ACHN (cell line): ENCODE data around the gene NEUROG2.
"Not testable (repeated sequence)": the region's sequence is repeated elsewhere in the genome, so short reads cannot be mapped to it uniquely, and the experiment has no call there.

Source experiments
- DNase-seq: peaks from one replicate; pipeline ENCODE4 v3.0.0-alpha.2; 2015
- in situ Hi-C: cut with HindIII; loops from 2 replicates; pipeline ENCODE4 v1.10.0; 2017; ENCODE audit warnings: low sequenced_read_pairs, low pct_ligation_motif_present, low pct_unique_long_range_greater_than_20kb

NEUROG2 gene

GRCh38 chr4:112516066-112516470 is at the start of gene NEUROG2:
NEUROG2 (minus strand) TSS chr4:112516180; CDS start chr4:112515475, 705 bp downstream.
- in situ Hi-C loops, result no loop called here
- no peak for DNase-seq

- in situ Hi-C loops, result no loop called here
- no peak for DNase-seq
Observed at GRCh38 chr4:112564706-112565270, 48.8 kb upstream of the NEUROG2 start.

DNA sequence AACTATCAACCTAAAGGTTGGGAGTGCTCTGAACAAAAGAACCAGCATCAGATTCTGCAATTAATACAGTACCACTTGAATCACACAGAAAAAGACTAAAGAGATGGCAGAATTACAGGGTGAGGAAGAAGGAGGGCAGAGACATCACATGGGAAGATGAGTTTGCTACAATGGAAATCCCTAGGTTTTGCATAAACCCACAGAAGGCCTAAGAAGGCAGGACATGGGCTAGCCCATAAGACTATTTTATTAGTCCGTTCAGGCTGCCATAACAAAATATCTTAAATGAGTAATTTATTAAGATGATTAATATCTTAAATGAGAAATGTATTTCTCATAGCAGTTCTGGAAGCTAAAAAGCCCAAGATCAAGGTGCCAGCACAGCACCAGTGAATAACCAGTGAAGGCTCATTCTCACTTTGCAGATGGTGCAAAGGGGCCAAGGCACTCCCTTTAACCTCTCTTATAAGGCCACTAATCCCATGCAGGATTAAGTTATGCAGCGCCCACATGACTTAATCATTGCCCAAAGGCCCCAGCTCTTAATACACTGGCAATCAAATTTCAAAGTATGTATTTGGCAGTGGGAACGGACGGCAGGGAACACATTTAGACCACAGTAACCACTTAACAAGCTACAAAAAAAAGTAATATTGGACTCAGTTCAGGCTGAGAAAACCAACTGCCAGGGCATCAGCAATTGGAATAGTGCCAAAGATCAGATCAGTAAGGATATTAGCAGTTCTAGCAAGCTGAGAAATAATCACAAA is 47.6 kb upstream of the NEUROG2 start:
- in situ Hi-C loops, result no loop called here

GRCh38 chr4:112562254-112562879 is 46.4 kb upstream of the NEUROG2 start:
- in situ Hi-C loops, result no loop called here

More for the DNA sequence above, 47.6 kb upstream of the NEUROG2 start:
- no peak for DNase-seq

DNA sequence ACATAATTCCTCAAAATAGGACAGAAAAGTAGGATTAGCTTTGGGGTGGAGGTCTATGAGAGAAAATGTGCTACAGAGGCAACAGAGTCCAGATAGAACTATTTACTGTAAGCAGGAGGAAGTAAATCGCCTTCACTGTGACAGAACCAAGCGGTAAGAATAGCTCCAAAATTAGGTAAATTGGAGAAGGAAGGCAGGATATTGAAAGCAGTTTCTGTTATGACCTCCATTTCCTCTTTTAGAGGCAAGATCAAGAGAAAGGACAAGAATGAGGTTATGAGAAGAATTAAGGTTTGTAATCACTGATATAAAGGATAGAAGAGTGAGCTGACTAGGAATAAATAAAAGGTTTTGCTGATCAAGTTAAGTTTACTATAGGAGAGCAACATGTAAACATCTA is 44.1 kb upstream of the NEUROG2 start:
- DNase-seq, result no peak
- in situ Hi-C loops, result no loop called here

More at GRCh38 chr4:112562254-112562879, 46.4 kb upstream of the NEUROG2 start:
- no peak for DNase-seq

- DNase-seq, result no peak
- in situ Hi-C loops, result no loop called here
Observed at GRCh38 chr4:112559053-112559452, 43.1 kb upstream of the NEUROG2 start.

DNA sequence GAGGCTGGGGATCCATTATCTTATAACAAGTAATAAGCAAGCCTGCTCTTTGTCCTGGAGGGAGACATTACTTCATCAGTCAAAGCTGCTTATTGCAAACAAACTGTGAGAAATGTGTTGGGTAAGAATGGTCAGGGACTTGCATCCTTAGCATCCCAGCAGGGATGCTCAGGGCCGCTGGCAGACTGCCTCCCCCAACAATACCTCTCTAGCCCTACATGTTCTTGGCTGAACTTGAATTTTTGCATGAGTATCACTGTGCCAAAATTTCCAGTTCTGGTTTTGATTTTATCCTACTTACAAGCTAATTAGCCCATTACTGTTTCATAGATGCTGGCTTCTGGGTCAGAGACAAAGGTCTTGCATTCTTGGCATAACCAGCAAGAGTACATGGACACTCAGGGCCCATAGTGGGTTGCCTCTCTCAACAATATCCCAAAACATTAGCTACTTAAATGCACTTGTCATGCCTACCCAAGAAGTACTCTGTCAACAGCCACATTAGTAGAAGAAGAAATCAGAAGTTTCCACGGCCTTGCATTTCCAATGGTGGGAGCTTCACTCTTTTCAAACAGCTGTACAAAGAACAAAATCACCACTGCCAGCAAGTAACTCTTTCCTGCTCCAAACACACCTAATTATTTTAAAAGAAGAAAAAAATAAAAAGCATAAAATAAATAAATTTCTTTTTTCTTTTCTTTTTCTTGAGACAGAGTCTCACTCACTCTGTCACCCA is 41.9 kb upstream of the NEUROG2 start:
- in situ Hi-C loops, result no loop called here
- DNase-seq, result no peak

DNA sequence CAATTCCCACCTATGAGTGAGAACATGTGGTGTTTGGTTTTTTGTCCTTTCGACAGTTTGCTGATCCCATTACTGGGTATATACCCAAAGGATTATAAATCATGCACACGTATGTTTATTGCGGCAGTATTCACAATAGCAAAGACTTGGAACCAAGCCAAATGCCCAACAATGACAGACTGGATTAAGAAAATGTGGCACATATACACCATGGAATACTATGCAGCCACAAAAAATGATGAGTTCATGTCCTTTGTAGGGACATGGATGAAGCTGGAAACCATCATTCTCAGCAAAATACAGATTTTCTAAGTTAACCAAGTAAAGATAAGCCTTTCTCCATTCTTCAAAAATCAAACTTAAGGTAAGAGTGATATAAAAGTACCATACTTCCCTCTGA is 38.3 kb upstream of the NEUROG2 start:
- in situ Hi-C loops, DNase-seq: not testable (repeated sequence)

- DNase-seq, result peak; percentile 81
- in situ Hi-C loops, result no loop called here
Observed at GRCh38 chr4:112552668-112553067, 36.7 kb upstream of the NEUROG2 start.

DNA sequence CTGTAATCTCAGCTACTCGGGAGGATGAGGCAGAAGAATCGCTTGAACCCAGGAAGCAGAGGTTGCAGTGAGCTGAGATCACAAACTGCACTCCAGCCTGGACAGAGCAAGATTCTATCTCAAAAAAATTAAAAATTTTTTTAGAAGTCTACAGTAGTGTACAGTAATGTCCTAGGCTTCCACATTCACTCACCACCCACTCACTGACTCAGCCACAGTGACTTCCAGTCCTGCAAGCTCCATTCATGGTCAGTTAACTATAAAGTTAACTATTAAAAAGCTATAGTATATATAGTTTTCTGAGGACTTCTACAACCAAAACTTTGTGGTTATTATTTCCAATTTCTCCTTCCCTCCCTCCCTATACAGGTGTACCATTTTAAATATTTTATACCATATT is 34.7 kb upstream of the NEUROG2 start:
- peak; percentile 76 for DNase-seq
- in situ Hi-C loops, result no loop called here

GRCh38 chr4:112546476-112546875 is 30.5 kb upstream of the NEUROG2 start:
- in situ Hi-C loops, result no loop called here
- DNase-seq, result no peak

- DNase-seq, result no peak
- in situ Hi-C loops, result no loop called here
Observed at GRCh38 chr4:112545346-112545745, 29.4 kb upstream of the NEUROG2 start.

GRCh38 chr4:112540695-112541094 is 24.7 kb upstream of the NEUROG2 start:
- DNase-seq, result no peak
- in situ Hi-C loops, result no loop called here

GRCh38 chr4:112536123-112536522 is 20.1 kb upstream of the NEUROG2 start:
- no peak for DNase-seq
- in situ Hi-C loops, result no loop called here

DNA sequence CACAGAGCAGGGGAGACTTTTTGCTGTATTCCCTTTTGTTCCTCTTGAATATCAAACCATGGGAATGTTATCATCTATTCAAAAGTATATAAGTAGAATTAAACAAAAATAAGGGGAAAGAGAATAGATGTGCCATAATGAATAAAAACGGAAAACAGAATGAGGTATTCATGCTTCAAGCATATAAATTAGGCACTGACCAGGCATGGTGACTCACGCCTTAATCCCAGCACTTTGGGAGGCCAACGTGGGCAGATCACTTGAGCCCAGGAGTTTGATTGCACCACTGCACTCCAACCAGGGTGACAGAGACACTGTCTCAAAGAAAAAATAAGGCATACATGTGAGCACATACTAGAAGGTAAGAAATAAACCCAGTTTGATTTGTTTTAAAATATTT is 16.3 kb upstream of the NEUROG2 start:
- no peak for DNase-seq
- in situ Hi-C loops, result no loop called here

- DNase-seq, result no peak
- in situ Hi-C loops, result no loop called here
Observed at GRCh38 chr4:112531146-112531545, 15.2 kb upstream of the NEUROG2 start.

DNA sequence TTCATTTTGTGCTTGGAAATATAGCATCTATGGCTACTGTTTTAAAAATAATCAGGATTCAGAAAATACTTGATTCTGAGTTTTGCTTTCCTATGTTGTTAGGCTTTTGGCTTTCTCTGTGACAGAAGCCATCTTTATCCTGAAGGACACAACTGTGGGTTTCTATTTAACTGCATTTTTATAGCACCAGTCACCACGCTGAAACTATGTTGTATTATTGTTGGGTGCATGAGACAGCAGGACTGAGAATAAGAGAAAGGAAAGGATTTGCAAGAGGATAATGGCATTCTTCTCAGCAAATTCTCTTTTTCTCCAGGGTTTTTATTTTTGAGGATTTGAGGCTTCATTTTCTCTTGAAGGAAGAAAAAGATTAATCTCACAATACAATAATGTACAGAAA is 10.1 kb upstream of the NEUROG2 start:
- in situ Hi-C loops, result no loop called here
- no peak for DNase-seq

GRCh38 chr4:112523764-112524505 is 8.0 kb upstream of the NEUROG2 start:
- peak; percentile 72 for DNase-seq
- in situ Hi-C loops, result no loop called here
